ENCODE measurements around the gene RALGAPB.
"Not testable (repeated sequence)": the region's sequence is repeated elsewhere in the genome, so short reads cannot be mapped to it uniquely, and the experiment has no call there.

RALGAPB gene

DNA sequence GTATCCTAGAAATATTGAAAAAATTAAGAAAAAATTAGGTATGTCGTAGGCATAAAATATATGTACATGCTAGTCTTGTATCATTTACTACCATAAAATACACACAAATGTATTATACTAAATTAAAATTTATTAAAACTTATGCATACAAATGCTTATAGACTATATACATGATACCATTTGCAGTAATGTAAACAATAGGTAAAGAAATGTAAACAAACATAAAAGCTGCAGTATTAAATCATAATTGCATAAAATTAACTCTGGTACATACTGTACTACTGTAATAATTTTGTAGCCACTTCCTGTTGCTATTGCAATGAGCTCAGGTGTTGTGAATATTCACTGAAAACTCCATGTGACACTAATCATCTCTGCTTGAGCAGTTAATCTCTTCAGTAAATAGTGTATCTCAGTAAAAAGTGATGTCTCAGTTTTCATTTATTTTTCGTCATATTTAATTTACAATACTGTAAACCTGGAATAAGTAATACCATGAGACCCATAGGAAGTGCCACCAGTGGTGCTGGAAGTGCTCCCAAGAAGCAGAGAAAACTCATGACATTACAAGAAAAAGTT lies 29.3 kb downstream of the RALGAPB start:
- Histone ChIP-seq H3K36me3 (peaks cover 76% of the 10 kb centered on the region), H3K4me1 (ENCODE audit: control insufficient read depth in 1 of 2, insufficient read depth in 1 of 2, low read depth in 1 of 2, low read length in 1 of 2) (no peaks in the 10 kb centered on the region)

DNA sequence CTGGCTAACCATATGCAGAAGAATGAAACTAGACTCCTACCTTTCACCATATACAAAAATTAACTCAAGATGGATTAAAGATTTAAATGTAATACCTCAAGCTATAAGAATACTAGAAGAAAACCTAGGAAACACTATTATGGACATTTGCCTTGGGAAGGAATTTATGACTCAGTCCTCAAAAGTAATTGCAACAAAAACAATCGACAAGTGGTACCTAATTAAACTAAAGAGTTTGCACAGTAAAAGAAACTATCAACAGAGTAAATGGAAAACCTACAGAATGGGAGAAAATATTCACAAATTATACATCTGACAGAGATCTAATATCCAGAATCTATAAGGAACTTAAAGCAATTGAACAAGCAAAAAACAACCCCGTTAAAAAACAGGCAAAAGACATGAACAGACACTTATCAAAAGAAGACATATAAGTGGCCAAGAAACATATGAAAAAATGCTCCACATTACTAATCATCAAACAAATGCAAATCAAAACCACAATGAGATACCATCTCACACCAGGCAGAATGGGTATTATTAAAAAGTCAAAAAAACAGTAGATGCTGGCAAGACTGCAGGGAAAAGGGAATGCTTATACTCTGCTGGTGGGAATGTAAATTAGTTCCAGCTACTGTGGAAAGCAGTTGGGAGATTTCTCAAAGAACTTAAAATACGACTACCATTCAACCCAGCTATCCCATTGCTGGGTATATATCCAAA lies 31.9 kb downstream of the RALGAPB start:
- peaks cover 65% of the 10 kb centered on the region for H3K36me3 ChIP-seq

More for the DNA sequence above, 29.3 kb downstream of the RALGAPB start:
- Histone ChIP-seq H3K4me3 (ENCODE audit: low read depth in 1 of 2, low read length in 1 of 2) (no peak overlapping the region), H3K27ac (no peak overlapping the region), H3K9me3 (no peaks in the 10 kb centered on the region), H3K27me3 (no peaks in the 10 kb centered on the region)
- TF ChIP-seq CTCF (IDR thresholded peaks at IDR 0.05): no peak

GRCh38 chr20:38505091-38505455 lies 32.4 kb downstream of the RALGAPB start:
- Histone ChIP-seq H3K4me3 (ENCODE audit: low read depth in 1 of 2, low read length in 1 of 2) (no peak overlapping the region), H3K36me3 (peaks cover 65% of the 10 kb centered on the region), H3K27ac (no peak overlapping the region), H3K9me3 (no peaks in the 10 kb centered on the region), H3K4me1 (ENCODE audit: control insufficient read depth in 1 of 2, insufficient read depth in 1 of 2, low read depth in 1 of 2, low read length in 1 of 2) (no peaks in the 10 kb centered on the region), H3K27me3 (no peaks in the 10 kb centered on the region)
- no peak for TF ChIP-seq CTCF (IDR thresholded peaks at IDR 0.05)

More for the DNA sequence above, 31.9 kb downstream of the RALGAPB start:
- TF ChIP-seq CTCF (IDR thresholded peaks at IDR 0.05): no peak
- no peak overlapping the region for H3K4me3 ChIP-seq (ENCODE audit: low read depth in 1 of 2, low read length in 1 of 2)
- H3K27ac ChIP-seq: no peak overlapping the region
- H3K27me3 ChIP-seq: no peaks in the 10 kb centered on the region
- H3K9me3 ChIP-seq: no peaks in the 10 kb centered on the region
- no peaks in the 10 kb centered on the region for H3K4me1 ChIP-seq (ENCODE audit: control insufficient read depth in 1 of 2, insufficient read depth in 1 of 2, low read depth in 1 of 2, low read length in 1 of 2)

DNA sequence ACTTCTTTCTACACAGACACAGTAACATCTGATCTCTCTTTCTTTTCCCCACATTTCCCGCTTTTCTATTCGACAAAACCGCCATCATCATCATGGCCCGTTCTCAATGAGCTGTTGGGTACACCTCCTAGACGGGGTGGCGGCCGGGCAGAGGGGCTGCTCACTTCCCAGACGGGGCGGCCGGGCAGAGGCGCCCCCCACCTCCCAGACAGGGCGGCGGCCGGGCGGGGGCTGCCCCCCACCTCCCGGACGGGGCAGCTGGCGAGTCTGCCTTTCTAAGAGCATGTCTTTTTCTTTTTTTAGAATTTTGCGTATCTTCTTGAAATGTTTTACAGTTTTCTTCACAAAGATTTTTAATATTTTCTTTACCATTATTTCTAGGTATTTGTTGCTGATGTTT lies 39.1 kb downstream of the RALGAPB start:
- H3K9me3 ChIP-seq; H3K4me3 ChIP-seq (ENCODE audit: low read depth in 1 of 2, low read length in 1 of 2); H3K27me3 ChIP-seq; H3K27ac ChIP-seq; H3K4me1 ChIP-seq (ENCODE audit: control insufficient read depth in 1 of 2, insufficient read depth in 1 of 2, low read depth in 1 of 2, low read length in 1 of 2): not testable (repeated sequence)
- H3K36me3 ChIP-seq: peaks cover 73% of the 10 kb centered on the region

- H3K36me3 ChIP-seq: peaks cover 85% of the 10 kb centered on the region
- no peak for TF ChIP-seq CTCF (IDR thresholded peaks at IDR 0.05)
- no peak overlapping the region for H3K27ac ChIP-seq
- H3K9me3 ChIP-seq: no peaks in the 10 kb centered on the region
- H3K4me1 ChIP-seq (ENCODE audit: control insufficient read depth in 1 of 2, insufficient read depth in 1 of 2, low read depth in 1 of 2, low read length in 1 of 2): no peaks in the 10 kb centered on the region
- H3K4me3 ChIP-seq (ENCODE audit: low read depth in 1 of 2, low read length in 1 of 2): no peak overlapping the region
- H3K27me3 ChIP-seq: no peaks in the 10 kb centered on the region
These were observed 41.5 kb downstream of the RALGAPB start for GRCh38 chr20:38514185-38514584.

DNA sequence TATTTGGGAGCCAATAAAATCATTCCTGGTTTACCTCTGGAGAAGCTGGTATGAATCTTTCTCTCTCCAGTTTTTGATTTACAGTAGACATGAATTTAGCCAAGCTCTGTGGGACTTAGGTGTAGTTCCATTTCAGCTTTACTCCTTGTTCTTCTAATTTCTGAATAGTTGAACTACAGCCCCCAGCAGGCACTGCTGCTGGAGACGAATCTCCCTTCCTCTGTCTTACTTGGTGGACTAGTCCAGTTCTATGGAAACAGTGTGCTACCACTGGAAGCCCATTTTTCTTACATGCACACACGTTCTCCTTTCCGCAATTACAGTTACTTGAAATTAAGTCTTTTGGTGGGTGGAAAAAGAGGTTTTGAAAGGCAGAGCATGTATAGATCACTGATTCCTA lies 42.3 kb downstream of the RALGAPB start:
- Histone ChIP-seq H3K27ac (no peak overlapping the region), H3K27me3 (no peaks in the 10 kb centered on the region), H3K4me3 (ENCODE audit: low read depth in 1 of 2, low read length in 1 of 2) (no peak overlapping the region), H3K36me3 (peaks cover 77% of the 10 kb centered on the region), H3K9me3 (no peaks in the 10 kb centered on the region), H3K4me1 (ENCODE audit: control insufficient read depth in 1 of 2, insufficient read depth in 1 of 2, low read depth in 1 of 2, low read length in 1 of 2) (no peaks in the 10 kb centered on the region)
- TF ChIP-seq CTCF (IDR thresholded peaks at IDR 0.05): no peak

Measured in neutrophil (primary cell).